Mesenchymal stem cell (in vitro differentiated cells and primary cell): Measurements from ENCODE around the gene VAMP4.

Experiments used
- DNase-seq: peaks from one replicate; pipeline ENCODE4 v3.0.0-alpha.2; 2013
- H2AFZ ChIP-seq: one replicate; pipeline ENCODE4 v1.6.1; 2013; ENCODE audit warnings: low read depth, mild to moderate bottlenecking, control low read depth, inconsistent platforms, low read length, moderate library complexity
- H2AK5ac ChIP-seq: 2 replicates; pipeline ENCODE4 v1.6.1; 2013; ENCODE audit warnings: low read length, moderate library complexity, mild to moderate bottlenecking, inconsistent platforms; ENCODE audit not compliant: severe bottlenecking
- H2BK120ac ChIP-seq: one replicate; pipeline ENCODE4 v1.6.1; 2013; ENCODE audit warnings: low read depth, mild to moderate bottlenecking, inconsistent platforms, low read length, moderate library complexity
- H2BK12ac ChIP-seq, 2 experiments: one replicate each; pipeline ENCODE4 v1.6.1; 2013; ENCODE audit warnings: inconsistent platforms in 2 of 2, low read length in 2 of 2, mild to moderate bottlenecking in 2 of 2, moderate library complexity in 2 of 2, control low read depth in 1 of 2
- H2BK15ac ChIP-seq: one replicate; pipeline ENCODE4 v1.6.1; 2013; ENCODE audit warnings: mild to moderate bottlenecking, low read depth, inconsistent platforms; ENCODE audit not compliant: poor library complexity, severe bottlenecking
- H2BK5ac ChIP-seq: 2 replicates; pipeline ENCODE4 v1.6.1; 2013; ENCODE audit warnings: low read depth, mild to moderate bottlenecking, low read length, control low read depth, inconsistent platforms; ENCODE audit not compliant: poor library complexity, severe bottlenecking
- H3K14ac ChIP-seq, 2 experiments: one replicate each; pipeline ENCODE4 v1.6.1; 2013; ENCODE audit warnings: inconsistent platforms in 2 of 2, low read length in 2 of 2, control low read depth in 1 of 2, mild to moderate bottlenecking in 1 of 2, moderate library complexity in 1 of 2
- H3K18ac ChIP-seq, 2 experiments: one replicate each; pipeline ENCODE4 v1.6.1; 2013; ENCODE audit warnings: inconsistent platforms in 2 of 2, low read length in 2 of 2, control low read depth in 1 of 2, low read depth in 1 of 2, mild to moderate bottlenecking in 1 of 2
- H3K23ac ChIP-seq, 2 experiments: one replicate each; pipeline ENCODE4 v1.6.1; 2013; ENCODE audit warnings: inconsistent platforms in 2 of 2, low read length in 2 of 2, mild to moderate bottlenecking in 2 of 2, moderate library complexity in 2 of 2, control low read depth in 1 of 2
- H3K27ac ChIP-seq: 2 replicates; pipeline ENCODE4 v1.5.1; 2013; ENCODE audit warnings: mild to moderate bottlenecking, moderate library complexity, low read length, control low read depth, inconsistent platforms; ENCODE audit not compliant: poor library complexity, severe bottlenecking
- H3K27me3 ChIP-seq, 2 experiments: 2 replicates each; pipeline versions ENCODE4 v1.6.1 to v1.7.0; 2013; ENCODE audit warnings: low read length in 2 of 2, mild to moderate bottlenecking in 2 of 2, moderate library complexity in 2 of 2, control low read depth in 1 of 2, inconsistent platforms in 1 of 2; ENCODE audit not compliant: control insufficient read depth in 1 of 2, insufficient read depth in 1 of 2
- H3K36me3 ChIP-seq, 2 experiments: 2 replicates each; pipeline versions ENCODE4 v1.6.1 to v1.7.0; 2013; ENCODE audit warnings: low read length in 2 of 2, control low read depth in 1 of 2, inconsistent platforms in 1 of 2, low read depth in 1 of 2, mild to moderate bottlenecking in 1 of 2; ENCODE audit not compliant: insufficient read depth in 2 of 2, control insufficient read depth in 1 of 2
- H3K4ac ChIP-seq, 2 experiments: one replicate each; pipeline ENCODE4 v1.6.1; 2013; ENCODE audit warnings: inconsistent platforms in 2 of 2, low read length in 2 of 2, mild to moderate bottlenecking in 2 of 2, moderate library complexity in 2 of 2, control low read depth in 1 of 2, low read depth in 1 of 2
- H3K4me1 ChIP-seq: 2 replicates; pipeline ENCODE4 v1.6.1; 2013; ENCODE audit warnings: low read depth, low read length, control low read depth; ENCODE audit not compliant: control insufficient read depth, insufficient read depth
- H3K4me2 ChIP-seq: 2 replicates; pipeline ENCODE4 v1.6.1; 2013; ENCODE audit warnings: low read length, mild to moderate bottlenecking, inconsistent platforms; ENCODE audit not compliant: poor library complexity, severe bottlenecking
- H3K4me3 ChIP-seq, 2 experiments: 2 replicates each; pipeline versions ENCODE4 v1.5.1 to v1.7.0; 2013; ENCODE audit warnings: low read length in 2 of 2, mild to moderate bottlenecking in 2 of 2, control low read depth in 1 of 2, low read depth in 1 of 2; ENCODE audit not compliant: insufficient read depth in 1 of 2
- H3K79me1 ChIP-seq: replicated peaks from 2 replicates; pipeline ENCODE4 v1.6.1; 2013; ENCODE audit warnings: mild to moderate bottlenecking, control low read depth, low read length, inconsistent platforms; ENCODE audit not compliant: poor library complexity, severe bottlenecking
- H3K9ac ChIP-seq: 2 replicates; pipeline ENCODE4 v1.7.0; 2013; ENCODE audit warnings: mild to moderate bottlenecking, low read length, moderate library complexity
- H3K9me3 ChIP-seq: 2 replicates; pipeline ENCODE4 v1.7.0; 2013; ENCODE audit warnings: mild to moderate bottlenecking, low read length; ENCODE audit not compliant: control insufficient read depth
- H4K8ac ChIP-seq: one replicate; pipeline ENCODE4 v1.6.1; 2013; ENCODE audit warnings: inconsistent platforms, mild to moderate bottlenecking, low read length, moderate library complexity
- H4K91ac ChIP-seq: one replicate; pipeline ENCODE4 v1.6.1; 2013; ENCODE audit warnings: mild to moderate bottlenecking, low read length, inconsistent platforms
- WGBS: methylation state at CpG from one replicate; pipeline ENCODE4 v1.1.7; 2013; ENCODE audit warnings: mixed read lengths; 5-methylcytosine and 5-hydroxymethylcytosine counted together

The VAMP4 gene

DNA sequence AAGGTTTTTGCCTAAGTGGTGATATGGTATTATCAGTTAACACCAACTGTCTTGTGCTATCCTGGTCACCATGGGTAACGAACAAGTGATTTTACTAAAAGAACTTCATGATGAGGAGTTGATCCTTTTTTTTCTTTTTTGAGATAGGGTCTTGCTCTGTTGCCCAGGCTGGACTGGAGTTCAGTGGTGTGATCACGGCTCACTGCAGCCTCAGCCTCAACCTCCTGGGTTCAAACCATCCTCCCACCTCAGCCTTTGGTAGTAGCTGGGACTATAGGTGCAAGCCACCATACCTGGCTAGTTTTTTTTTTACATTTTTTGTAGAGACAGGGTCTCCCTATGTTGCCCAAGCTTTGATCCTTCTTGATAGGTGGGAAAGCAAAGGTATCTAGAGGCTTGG lies 44.7 kb upstream of the VAMP4 start:
- no peak overlapping the region for H4K8ac ChIP-seq
- no peak overlapping the region for H3K4me2 ChIP-seq
- no peak overlapping the region for H4K91ac ChIP-seq
- H3K18ac ChIP-seq, result no peak overlapping the region
- H3K14ac ChIP-seq, result no peak overlapping the region
- H3K36me3 ChIP-seq, result peaks cover 40 to 78% of the 10 kb centered on the region in 2 experiments
- H3K23ac ChIP-seq, result no peak overlapping the region
- H2AFZ ChIP-seq, result no peak overlapping the region
- no peak overlapping the region for H3K27ac ChIP-seq
- no peaks in the 10 kb centered on the region for H3K9me3 ChIP-seq
- no peak overlapping the region for H2BK120ac ChIP-seq
- H3K4me3 ChIP-seq, result no peak overlapping the region
- H3K9ac ChIP-seq, result no peak overlapping the region
- peaks cover 45% of the 10 kb centered on the region for H3K79me1 ChIP-seq
- no peaks in the 10 kb centered on the region for H3K27me3 ChIP-seq
- no peak overlapping the region for H2BK5ac ChIP-seq
- no peak overlapping the region for H2BK15ac ChIP-seq
- peaks cover 7% of the 10 kb centered on the region for H3K4me1 ChIP-seq
- no peak overlapping the region for H2AK5ac ChIP-seq
- 100% methylated on average over 2 of the region's 2 CpGs for WGBS
- no peak overlapping the region for H2BK12ac ChIP-seq
- H3K4ac ChIP-seq, result no peak overlapping the region
- DNase-seq, result no peak

DNA sequence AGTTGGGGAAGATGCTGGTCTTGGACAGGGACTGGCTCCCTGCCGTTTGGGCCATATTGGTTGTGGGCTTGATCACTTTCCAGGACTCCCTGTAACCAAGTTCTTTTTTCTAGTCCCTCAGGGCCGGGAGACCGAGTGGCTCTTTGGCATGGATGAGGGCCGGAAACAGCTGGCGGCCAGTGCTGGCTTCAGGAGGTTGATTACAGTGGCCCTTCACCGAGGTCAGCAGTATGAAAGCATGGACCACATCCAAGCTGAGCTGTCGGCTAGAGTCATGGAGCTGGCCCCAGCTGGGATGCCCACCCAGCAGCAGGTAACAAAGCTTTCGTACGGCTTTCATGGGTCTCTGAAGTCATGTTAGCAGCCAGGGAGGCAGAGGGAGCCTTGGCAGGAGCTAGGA lies 43.9 kb upstream of the VAMP4 start:
- H3K4me3 ChIP-seq, result no peak overlapping the region
- H3K4me2 ChIP-seq, result no peak overlapping the region
- WGBS, result 92% methylated on average over 9 of the region's 9 CpGs

DNA sequence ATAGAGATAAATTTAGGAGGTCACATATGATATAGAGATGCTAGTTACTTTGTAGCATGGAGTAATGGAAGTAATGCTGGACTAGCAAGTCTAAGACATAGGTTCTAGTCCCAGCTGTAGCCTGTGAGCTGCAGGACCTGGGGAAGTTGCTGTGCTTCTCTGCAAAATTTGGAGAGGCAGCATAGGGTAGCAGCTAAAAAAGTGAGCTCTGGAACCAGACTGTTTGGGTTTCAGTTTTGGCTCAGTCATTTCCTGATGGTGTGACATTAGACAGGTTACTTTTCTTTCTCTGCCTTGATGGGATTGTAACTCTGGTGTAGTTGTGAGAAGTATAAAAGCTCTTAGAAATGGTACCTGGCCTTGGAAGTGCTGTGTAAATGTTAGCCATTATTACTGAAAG lies 42.9 kb upstream of the VAMP4 start:
- Histone ChIP-seq H3K79me1 (peaks cover 42% of the 10 kb centered on the region), H3K23ac (no peak overlapping the region), H2AFZ (no peak overlapping the region), H3K27me3 (no peaks in the 10 kb centered on the region), H2BK120ac (no peak overlapping the region), H3K9me3 (no peaks in the 10 kb centered on the region), H3K4ac (no peak overlapping the region), H3K14ac (no peak overlapping the region), H3K36me3 (peaks cover 33 to 60% of the 10 kb centered on the region in 2 experiments), H3K4me2 (no peak overlapping the region), H4K91ac (no peak overlapping the region), H3K4me3 (no peak overlapping the region), H3K18ac (no peak overlapping the region), H2BK15ac (no peak overlapping the region), H3K27ac (no peak overlapping the region), H2BK5ac (no peak overlapping the region), H3K4me1 (peaks cover 7% of the 10 kb centered on the region), H3K9ac (peak overlapping the region; percentile 0), H4K8ac (no peak overlapping the region), H2AK5ac (no peak overlapping the region), H2BK12ac (no peak overlapping the region)
- DNase-seq, result no peak

More for the DNA sequence above, 43.9 kb upstream of the VAMP4 start:
- Histone ChIP-seq H3K23ac (no peak overlapping the region), H2BK15ac (no peak overlapping the region), H4K91ac (no peak overlapping the region), H3K4me1 (peaks cover 7% of the 10 kb centered on the region), H3K9ac (no peak overlapping the region), H3K4ac (no peak overlapping the region), H2BK12ac (no peak overlapping the region), H2AK5ac (no peak overlapping the region), H2BK5ac (no peak overlapping the region), H2BK120ac (no peak overlapping the region), H3K14ac (no peak overlapping the region), H3K18ac (no peak overlapping the region), H3K9me3 (no peaks in the 10 kb centered on the region), H3K79me1 (peaks cover 45% of the 10 kb centered on the region), H2AFZ (no peak overlapping the region), H4K8ac (no peak overlapping the region), H3K27ac (no peak overlapping the region), H3K36me3 (peaks cover 40 to 70% of the 10 kb centered on the region in 2 experiments), H3K27me3 (no peaks in the 10 kb centered on the region)
- DNase-seq, result no peak

DNA sequence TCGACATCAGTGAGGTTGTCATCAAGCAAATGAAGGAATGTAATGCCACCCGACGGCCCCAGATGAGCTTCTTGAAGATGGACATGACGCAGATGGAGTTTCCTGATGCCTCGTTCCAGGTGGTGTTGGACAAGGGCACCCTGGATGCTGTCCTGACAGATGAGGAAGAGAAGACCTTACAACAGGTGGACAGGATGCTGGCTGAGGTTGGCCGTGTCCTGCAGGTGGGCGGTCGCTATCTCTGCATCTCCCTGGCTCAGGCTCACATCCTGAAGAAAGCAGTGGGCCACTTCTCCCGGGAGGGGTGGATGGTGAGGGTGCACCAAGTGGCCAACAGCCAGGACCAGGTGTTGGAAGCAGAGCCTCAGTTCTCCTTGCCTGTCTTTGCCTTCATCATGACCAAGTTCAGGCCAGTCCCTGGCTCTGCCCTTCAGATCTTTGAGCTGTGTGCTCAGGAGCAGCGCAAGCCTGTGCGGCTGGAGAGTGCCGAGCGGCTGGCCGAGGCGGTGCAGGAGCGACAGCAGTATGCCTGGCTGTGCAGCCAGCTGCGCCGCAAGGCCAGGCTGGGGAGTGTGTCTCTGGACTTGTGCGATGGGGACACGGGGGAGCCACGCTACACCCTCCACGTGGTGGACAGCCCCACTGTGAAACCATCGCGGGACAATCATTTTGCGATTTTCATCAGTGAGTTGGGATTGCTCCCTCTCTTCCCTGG lies 42.1 kb upstream of the VAMP4 start:
- H2BK12ac ChIP-seq, result no peak overlapping the region
- 96% methylated on average over 25 of the region's 25 CpGs for WGBS
- H3K36me3 ChIP-seq, result peaks cover 33 to 52% of the 10 kb centered on the region in 2 experiments
- H2BK15ac ChIP-seq, result no peak overlapping the region
- H2AFZ ChIP-seq, result no peak overlapping the region
- H3K4ac ChIP-seq, result no peak overlapping the region
- H2BK120ac ChIP-seq, result no peak overlapping the region
- peaks cover 7% of the 10 kb centered on the region for H3K4me1 ChIP-seq
- H3K4me3 ChIP-seq, result no peak overlapping the region
- peaks cover 42% of the 10 kb centered on the region for H3K79me1 ChIP-seq
- H3K9ac ChIP-seq, result no peak overlapping the region
- H3K23ac ChIP-seq, result no peak overlapping the region
- H2BK5ac ChIP-seq, result no peak overlapping the region
- no peak overlapping the region for H3K4me2 ChIP-seq
- no peaks in the 10 kb centered on the region for H3K27me3 ChIP-seq
- no peak overlapping the region for H3K14ac ChIP-seq
- H3K27ac ChIP-seq, result no peak overlapping the region
- DNase-seq, result no peak
- no peak overlapping the region for H4K8ac ChIP-seq
- peak overlapping the region; percentile 34 for H4K91ac ChIP-seq
- no peaks in the 10 kb centered on the region for H3K9me3 ChIP-seq
- no peak overlapping the region for H2AK5ac ChIP-seq
- no peak overlapping the region for H3K18ac ChIP-seq
